Urinary bladder (tissue), 4 donors: ENCODE data around the gene BLVRA. TPM values are rescaled to one million over a fixed set of nuclear protein-coding genes. Genes with fewer than 3 reads are reported as not detected.

Source experiments
- DNase-seq: peaks from one replicate; pipeline ENCODE4 v3.0.0-alpha.2; 2015; ENCODE audit errors: extremely low spot score
- H3K27ac ChIP-seq: one replicate; pipeline ENCODE4 v1.5.1; 2013; ENCODE audit warnings: low read depth, mild to moderate bottlenecking, moderate library complexity
- H3K36me3 ChIP-seq: one replicate; pipeline ENCODE4 v1.6.1; 2013; ENCODE audit warnings: mild to moderate bottlenecking, moderate library complexity; ENCODE audit not compliant: insufficient read depth
- H3K4me1 ChIP-seq: one replicate; pipeline ENCODE4 v1.6.1; 2013; ENCODE audit warnings: mild to moderate bottlenecking, moderate library complexity; ENCODE audit not compliant: insufficient read depth
- H3K4me3 ChIP-seq: one replicate; pipeline ENCODE4 v1.5.1; 2013; ENCODE audit warnings: low read depth, low read length
- WGBS: extraction: QIAGEN DNeasy Blood & Tissue Kit; methylation state at CpG from one replicate; pipeline ENCODE4 v1.1.7; 2013; 5-methylcytosine and 5-hydroxymethylcytosine counted together
- polyA plus RNA-seq: library from polyadenylated mRNA; stranded (reverse); fragments of 200-250 nt; gene quantifications from one replicate; pipeline ENCODE4 v1.2.3, GENCODE V29; 2013
- total RNA-seq: library from RNA; depleted of rRNA; stranded (reverse); fragments of >200 nt; gene quantifications from one replicate; pipeline ENCODE4 v1.2.3, GENCODE V29; 2014
- donor health status: healthy with polysubstance abuse.
- donor health status: healthy.

The BLVRA gene
- total and polyA plus RNA-seq, 2 donors = 16.2 to 60.2 TPM

- Histone ChIP-seq H3K4me3 (no peak overlapping the region), H3K27ac (no peak overlapping the region), H3K4me1 (no peaks in the 10 kb centered on the region), H3K36me3 (no peaks in the 10 kb centered on the region)
- DNase-seq = no peak
- 82% methylated on average over 1 of the region's 1 CpG for WGBS
These were observed 2.0 kb upstream of the BLVRA start for GRCh38 chr7:43756368-43757072.

GRCh38 chr7:43757073-43757720 is 1.3 kb upstream of the BLVRA start:
- Histone ChIP-seq H3K36me3 (no peaks in the 10 kb centered on the region), H3K4me1 (no peaks in the 10 kb centered on the region), H3K4me3 (no peak overlapping the region), H3K27ac (no peak overlapping the region)
- 86% methylated on average over 2 of the region's 2 CpGs for WGBS
- DNase-seq = no peak

- WGBS = 7% methylated on average over 56 of the region's 56 CpGs
- H3K4me3 ChIP-seq = peak overlapping the region; percentile 96
- DNase-seq = no peak
- H3K4me1 ChIP-seq = no peaks in the 10 kb centered on the region
- H3K27ac ChIP-seq = peak overlapping the region; percentile 73
- H3K36me3 ChIP-seq = no peaks in the 10 kb centered on the region
These were observed 573 bp downstream of the BLVRA start for GRCh38 chr7:43758822-43759683.

GRCh38 chr7:43760861-43761260 is 2.4 kb downstream of the BLVRA start:
- no peaks in the 10 kb centered on the region for H3K36me3 ChIP-seq
- H3K27ac ChIP-seq = no peak overlapping the region
- 96% methylated on average over 5 of the region's 5 CpGs for WGBS
- no peaks in the 10 kb centered on the region for H3K4me1 ChIP-seq
- DNase-seq = no peak
- H3K4me3 ChIP-seq = no peak overlapping the region

GRCh38 chr7:43761382-43761781 is 2.9 kb downstream of the BLVRA start:
- no peaks in the 10 kb centered on the region for H3K4me1 ChIP-seq
- H3K27ac ChIP-seq = no peak overlapping the region
- H3K36me3 ChIP-seq = no peaks in the 10 kb centered on the region
- WGBS = 100% methylated on average over 1 of the region's 1 CpG
- no peak overlapping the region for H3K4me3 ChIP-seq
- no peak for DNase-seq

- H3K4me1 ChIP-seq = no peaks in the 10 kb centered on the region
- H3K36me3 ChIP-seq = no peaks in the 10 kb centered on the region
- no peak overlapping the region for H3K4me3 ChIP-seq
- WGBS = 80% methylated on average over 5 of the region's 5 CpGs
- no peak overlapping the region for H3K27ac ChIP-seq
- no peak for DNase-seq
These were observed 3.6 kb downstream of the BLVRA start for GRCh38 chr7:43761938-43762692.

- DNase-seq = no peak
- Histone ChIP-seq H3K4me3 (no peak overlapping the region), H3K4me1 (no peaks in the 10 kb centered on the region), H3K36me3 (no peaks in the 10 kb centered on the region), H3K27ac (no peak overlapping the region)
- WGBS = 78% methylated on average over 3 of the region's 3 CpGs
These were observed 4.7 kb downstream of the BLVRA start for GRCh38 chr7:43763183-43763582.

- WGBS = 66% methylated on average over 9 of the region's 9 CpGs
- Histone ChIP-seq H3K27ac (no peak overlapping the region), H3K36me3 (no peaks in the 10 kb centered on the region), H3K4me1 (no peaks in the 10 kb centered on the region), H3K4me3 (no peak overlapping the region)
- no peak for DNase-seq
These were observed 5.7 kb downstream of the BLVRA start for GRCh38 chr7:43764039-43764761.

GRCh38 chr7:43764807-43765491 is 6.5 kb downstream of the BLVRA start:
- no peak overlapping the region for H3K4me3 ChIP-seq
- WGBS = 79% methylated on average over 10 of the region's 10 CpGs
- H3K27ac ChIP-seq = no peak overlapping the region
- H3K36me3 ChIP-seq = no peaks in the 10 kb centered on the region
- H3K4me1 ChIP-seq = no peaks in the 10 kb centered on the region
- DNase-seq = no peak

- 81% methylated on average over 8 of the region's 8 CpGs for WGBS
- no peak overlapping the region for H3K27ac ChIP-seq
- no peak overlapping the region for H3K4me3 ChIP-seq
- no peaks in the 10 kb centered on the region for H3K36me3 ChIP-seq
- DNase-seq = no peak
- H3K4me1 ChIP-seq = no peaks in the 10 kb centered on the region
These were observed 8.1 kb downstream of the BLVRA start for GRCh38 chr7:43766564-43766963.

- Histone ChIP-seq H3K27ac (no peak overlapping the region), H3K36me3 (no peaks in the 10 kb centered on the region), H3K4me1 (no peaks in the 10 kb centered on the region), H3K4me3 (no peak overlapping the region)
- no peak for DNase-seq
- 89% methylated on average over 8 of the region's 8 CpGs for WGBS
These were observed 8.8 kb downstream of the BLVRA start for GRCh38 chr7:43767311-43767710.

- Histone ChIP-seq H3K4me1 (no peaks in the 10 kb centered on the region), H3K36me3 (no peaks in the 10 kb centered on the region), H3K4me3 (no peak overlapping the region), H3K27ac (no peak overlapping the region)
- WGBS = 86% methylated on average over 9 of the region's 9 CpGs
- DNase-seq = no peak
These were observed 9.9 kb downstream of the BLVRA start for GRCh38 chr7:43768201-43768886.
